ENCODE data around the gene CARS1. TPM values are rescaled to one million over a fixed set of nuclear protein-coding genes. Genes with fewer than 3 reads are reported as not detected.

CARS1 gene
- total RNA-seq, 1 donor from 2014 or later, result 17.2 TPM

DNA sequence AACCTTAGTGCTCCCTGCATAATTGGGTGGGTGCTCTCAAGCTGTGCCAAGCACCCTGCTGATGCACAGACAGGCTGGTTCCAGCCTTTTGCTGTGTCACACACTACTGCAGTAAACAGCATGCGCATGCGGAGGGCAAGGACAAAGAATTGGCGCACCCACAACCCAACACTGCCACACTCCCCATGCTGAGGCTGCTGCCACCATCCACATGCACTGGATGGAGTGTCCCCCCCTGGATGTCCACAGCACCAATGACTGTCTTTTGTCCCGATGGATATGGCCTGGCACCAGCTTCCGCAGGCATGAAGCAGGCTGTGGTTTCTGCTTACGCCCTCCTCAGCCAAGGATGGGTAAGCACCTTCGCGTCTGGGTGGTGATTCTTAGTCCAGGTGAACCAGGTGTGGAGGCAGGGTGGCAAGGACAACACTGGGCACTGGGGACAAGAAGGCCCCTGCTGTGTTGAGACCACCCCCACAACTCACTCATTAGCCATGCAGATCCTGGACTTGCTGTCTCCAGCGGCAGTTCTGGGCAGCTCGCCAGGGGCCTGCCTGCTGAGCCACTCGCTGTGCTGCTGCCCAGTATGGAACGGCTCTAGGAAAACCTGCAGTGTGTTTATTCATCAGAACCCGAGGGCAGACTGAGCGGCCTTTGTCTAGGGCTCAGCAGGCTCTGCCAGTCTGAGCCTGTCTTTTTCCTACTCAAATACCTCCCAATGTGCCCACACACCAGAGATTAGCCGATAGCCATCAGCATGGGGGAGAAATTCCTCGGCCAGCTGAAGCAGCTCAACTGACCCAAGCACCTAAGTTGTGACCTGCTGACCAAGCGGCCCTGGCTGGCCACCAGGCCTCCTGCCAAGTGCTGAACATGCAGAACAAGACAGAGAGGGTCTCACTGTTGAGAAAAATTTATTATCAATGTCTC is 56.9 kb downstream of the CARS1 start:
- H3K27ac ChIP-seq, result no peak overlapping the region
- no peak overlapping the region for H3K27ac Mint-ChIP-seq
- no peak overlapping the region for H3K4me3 Mint-ChIP-seq

GRCh38 chr11:2999464-2999998 is 57.7 kb downstream of the CARS1 start:
- no peaks in the 10 kb centered on the region for H3K36me3 ChIP-seq
- H3F3A ChIP-seq (ENCODE audit: low read depth), result peaks cover 7% of the 10 kb centered on the region
- no peaks in the 10 kb centered on the region for H3K27me3 ChIP-seq
- peaks cover 12% of the 10 kb centered on the region for H3K4me1 ChIP-seq
- H3K27me3 Mint-ChIP-seq (ENCODE audit: insufficient read depth, low read depth), result peaks cover 8% of the 10 kb centered on the region
- no peak overlapping the region for H3K27ac ChIP-seq
- no peak for DNase-seq (ENCODE audit: low spot score)
- H3K9ac ChIP-seq, result no peak overlapping the region
- no peaks in the 10 kb centered on the region for H3K9me3 ChIP-seq (ENCODE audit: low read depth)
- peaks cover 11% of the 10 kb centered on the region for H3K4me1 Mint-ChIP-seq
- H2AFZ ChIP-seq (replicated peaks), result no peak overlapping the region
- no peak overlapping the region for H3K4me3 Mint-ChIP-seq
- H4K20me1 ChIP-seq (ENCODE audit: low read depth), result peaks cover 6% of the 10 kb centered on the region
- no peaks in the 10 kb centered on the region for H3K79me2 ChIP-seq (ENCODE audit: low read depth)
- no peak for TF ChIP-seq EZH2 (IDR thresholded peaks at IDR 0.05)
- no peak overlapping the region for H3K4me3 ChIP-seq
- peaks cover 19% of the 10 kb centered on the region for H3K36me3 Mint-ChIP-seq
- H3K4me2 ChIP-seq, result no peak overlapping the region
- no peak overlapping the region for H3K27ac Mint-ChIP-seq
- H3K9me3 Mint-ChIP-seq, result no peaks in the 10 kb centered on the region

More for the DNA sequence above, 56.9 kb downstream of the CARS1 start:
- peak overlapping the region; percentile 62 for H3K4me2 ChIP-seq
- peaks cover 11% of the 10 kb centered on the region for H3K4me1 Mint-ChIP-seq
- H3F3A ChIP-seq (ENCODE audit: low read depth), result peaks cover 7% of the 10 kb centered on the region
- no peaks in the 10 kb centered on the region for H3K9me3 Mint-ChIP-seq
- H4K20me1 ChIP-seq (ENCODE audit: low read depth), result peaks cover 6% of the 10 kb centered on the region
- no peak overlapping the region for H3K9ac ChIP-seq
- H3K36me3 ChIP-seq, result no peaks in the 10 kb centered on the region
- TF ChIP-seq EZH2 (IDR thresholded peaks at IDR 0.05) (no peak), CTCF (IDR thresholded peaks at IDR 0.05) (no peak), EZH2phosphoT487 (IDR thresholded peaks at IDR 0.05) (no peak)
- H3K4me3 ChIP-seq, result no peak overlapping the region
- DNase-seq (ENCODE audit: low spot score), result peak; percentile 74
- H3K36me3 Mint-ChIP-seq, result peaks cover 19% of the 10 kb centered on the region
- H3K27me3 ChIP-seq, result no peaks in the 10 kb centered on the region
- peaks cover 6% of the 10 kb centered on the region for H3K27me3 Mint-ChIP-seq (ENCODE audit: insufficient read depth, low read depth)
- no peak overlapping the region for H2AFZ ChIP-seq (replicated peaks)
- H3K79me2 ChIP-seq (ENCODE audit: low read depth), result no peaks in the 10 kb centered on the region
- H3K4me1 ChIP-seq, result peaks cover 12% of the 10 kb centered on the region
- H3K9me3 ChIP-seq (ENCODE audit: low read depth), result no peaks in the 10 kb centered on the region

DNA sequence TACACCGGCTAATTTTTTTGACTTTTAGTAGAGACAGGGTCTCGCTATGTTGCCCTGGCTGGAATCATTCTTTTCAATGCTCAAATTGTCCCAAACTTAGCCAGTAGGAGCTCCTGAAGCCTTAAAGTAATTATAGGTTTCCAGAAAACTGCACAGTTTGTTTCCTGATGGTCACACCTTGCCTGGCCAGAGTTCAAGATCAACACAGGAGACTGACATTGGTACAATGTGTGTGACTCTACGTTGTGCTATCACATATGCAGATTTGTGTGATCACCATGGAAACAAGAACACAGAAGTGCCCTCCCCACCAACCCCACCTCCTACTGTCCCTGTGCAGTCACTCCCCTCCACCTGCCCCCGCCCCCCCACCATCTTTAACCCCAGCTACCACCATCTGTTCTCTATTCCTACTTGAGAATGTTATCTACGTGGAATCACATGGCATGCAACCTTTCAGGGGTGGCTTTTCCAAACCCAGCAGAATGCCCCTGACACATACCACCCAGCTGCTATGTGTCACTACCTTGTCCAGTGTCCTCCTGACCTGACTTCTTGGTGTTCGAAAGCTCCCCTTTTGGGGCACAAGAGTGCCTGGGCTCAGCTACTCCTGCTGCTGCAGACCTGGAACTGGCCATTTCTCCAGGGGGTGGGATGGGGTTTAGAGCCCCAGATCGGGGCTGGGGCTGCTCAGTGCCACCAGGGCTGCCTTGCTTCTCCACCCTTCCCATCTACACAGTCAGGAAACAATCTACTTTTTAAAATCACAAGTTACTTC is 59.0 kb downstream of the CARS1 start:
- peaks cover 6% of the 10 kb centered on the region for H4K20me1 ChIP-seq (ENCODE audit: low read depth)
- H3K9ac ChIP-seq, result no peak overlapping the region
- peaks cover 7% of the 10 kb centered on the region for H3F3A ChIP-seq (ENCODE audit: low read depth)
- H3K9me3 Mint-ChIP-seq, result no peaks in the 10 kb centered on the region
- H3K27ac Mint-ChIP-seq, result no peak overlapping the region
- no peak overlapping the region for H3K27ac ChIP-seq
- no peak overlapping the region for H2AFZ ChIP-seq (replicated peaks)
- H3K27me3 Mint-ChIP-seq (ENCODE audit: insufficient read depth, low read depth), result peaks cover 5% of the 10 kb centered on the region
- no peak overlapping the region for H3K4me2 ChIP-seq
- H3K4me1 Mint-ChIP-seq, result peaks cover 11% of the 10 kb centered on the region
- H3K27me3 ChIP-seq, result no peaks in the 10 kb centered on the region
- no peak overlapping the region for H3K4me3 ChIP-seq
- peaks cover 15% of the 10 kb centered on the region for H3K36me3 Mint-ChIP-seq
- peaks cover 12% of the 10 kb centered on the region for H3K4me1 ChIP-seq
- H3K36me3 ChIP-seq, result no peaks in the 10 kb centered on the region
- H3K79me2 ChIP-seq (ENCODE audit: low read depth), result no peaks in the 10 kb centered on the region
- H3K4me3 Mint-ChIP-seq, result no peak overlapping the region
- TF ChIP-seq CTCF (IDR thresholded peaks at IDR 0.05) (no peak), EZH2 (IDR thresholded peaks at IDR 0.05) (no peak), EZH2phosphoT487 (IDR thresholded peaks at IDR 0.05) (no peak)
- no peaks in the 10 kb centered on the region for H3K9me3 ChIP-seq (ENCODE audit: low read depth)
- no peak for DNase-seq (ENCODE audit: low spot score)

All from neural progenitor cell (in vitro differentiated cells).